Right lobe of liver (tissue), 6 donors: ENCODE results near the gene FLT1. TPM values are rescaled to one million over a fixed set of nuclear protein-coding genes. Genes with fewer than 3 reads are reported as not detected.

ENCODE experiments used
- ATAC-seq, 4 donors: fragments of 200-7000 bp; cut with Tn5 transposase; one replicate each; pipeline ENCODE4 v1.9.1; 2020; ENCODE audit warnings: mild to moderate bottlenecking in 4 of 4, moderate library complexity in 4 of 4
- DNase-seq, 3 donors: peaks; one replicate each; pipeline ENCODE4 v3.0.0-alpha.2; 2020
- H3K27ac ChIP-seq, 3 donors: fragments of 200-600 bp; one replicate each; pipeline ENCODE4 v1.8.0; 2022
- H3K27me3 ChIP-seq, 2 donors: fragments of 200-600 bp; one replicate each; pipeline ENCODE4 v1.8.0; 2022
- H3K36me3 ChIP-seq, 4 donors: fragments of 200-600 bp; sonication (generic) in 1 of 4; one replicate each; pipeline versions ENCODE4 v1.5.1 to v1.8.0; 2017 to 2022; ENCODE audit warnings: control low read depth in 1 of 4
- H3K4me1 ChIP-seq, 4 donors: fragments of 200-600 bp; sonication (generic) in 1 of 4; one replicate each; pipeline versions ENCODE4 v1.5.1 to v1.8.0; 2017 to 2022; ENCODE audit warnings: control low read depth in 1 of 4
- H3K4me3 ChIP-seq, 3 donors: fragments of 200-600 bp; one replicate each; pipeline ENCODE4 v1.8.0; 2022
- H3K9me3 ChIP-seq, 4 donors: fragments of 200-600 bp; sonication (generic) in 1 of 4; one replicate each; pipeline versions ENCODE4 v1.5.1 to v1.8.0; 2017 to 2022; ENCODE audit warnings: control low read depth in 1 of 4
- POLR2A ChIP-seq: fragments of 450-650 bp; IDR thresholded peaks from one replicate; pipeline ENCODE4 v1.6.1; 2017; ENCODE audit warnings: antibody characterized with exemption, mild to moderate bottlenecking
- WGBS: methylation state at CpG from one replicate; pipeline ENCODE4 v1.1.6; 2018; ENCODE audit warnings: low coverage, low lambda C conversion rate; ENCODE audit not compliant: insufficient coverage; ENCODE audit errors: missing lambda C conversion rate; 5-methylcytosine and 5-hydroxymethylcytosine counted together
- intact Hi-C, 2 donors: fragments of 100-400 bp; cut with DNase I; formaldehyde crosslinking; loops; one replicate each; pipeline versions ENCODE4 v1.11.2 to v1.14.1; 2022
- total RNA-seq, 6 experiments: library from RNA; depleted of rRNA in 2 of 6; stranded (reverse); fragments of >200 nt in 2 of 6; fragmentation: NEBNext Ultra II Directional in 3 of 6; extraction: Animal tissue kit (Norgen Biotek cat#: 25700) in 3 of 6; gene quantifications; one replicate each; pipeline versions ENCODE4 v1.1.0 to v1.2.4, GENCODE V29; 2016 to 2023
- TF ChIP-seq, protein P1 (sequence below), 4 donors: fragments of 200-600 bp in 3 of 4; fragments of 450-650 bp in 1 of 4; IDR thresholded peaks; one replicate each; pipeline versions ENCODE4 v1.5.1 to v1.8.0; 2016 to 2022; ENCODE audit warnings: antibody characterized with exemption in 4 of 4, mild to moderate bottlenecking in 2 of 4
- donor health status: DM: no; HTN: yes; CAD: no.
- donor health status: DM: no; HTN: no; CAD: no.
- donor health status: DM: no; HTN: no; CAD: no.
- donor health status: DM: no; HTN: yes; CAD: no.
- donor health status: DM: no; HTN: yes; CAD: no.

The FLT1 gene
- total RNA-seq, 6 experiments from 2014 or later: 10.6 to 66.4 (median 20.5) TPM

DNA sequence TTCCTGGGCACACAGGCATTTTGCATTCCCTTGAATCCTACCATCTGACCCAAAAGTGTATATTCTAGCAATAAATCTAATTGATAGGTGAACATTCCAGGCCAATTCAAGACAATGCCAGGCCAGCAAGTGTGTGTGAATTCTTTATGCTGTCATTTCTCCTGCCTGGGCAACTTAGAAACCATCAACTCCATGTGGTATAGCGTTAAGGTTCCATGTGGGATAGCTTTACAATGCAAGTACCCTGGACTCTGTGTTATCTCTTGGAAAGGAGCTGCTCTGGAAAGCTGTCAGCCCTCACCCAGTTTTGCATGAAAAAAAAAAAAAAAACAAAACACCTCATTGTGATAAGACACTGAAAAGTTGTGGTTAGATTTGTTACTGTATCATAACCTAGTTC, 15.6 kb upstream of the FLT1 start:
- intact Hi-C loops: no loop called here
- no peak for ATAC-seq

DNA sequence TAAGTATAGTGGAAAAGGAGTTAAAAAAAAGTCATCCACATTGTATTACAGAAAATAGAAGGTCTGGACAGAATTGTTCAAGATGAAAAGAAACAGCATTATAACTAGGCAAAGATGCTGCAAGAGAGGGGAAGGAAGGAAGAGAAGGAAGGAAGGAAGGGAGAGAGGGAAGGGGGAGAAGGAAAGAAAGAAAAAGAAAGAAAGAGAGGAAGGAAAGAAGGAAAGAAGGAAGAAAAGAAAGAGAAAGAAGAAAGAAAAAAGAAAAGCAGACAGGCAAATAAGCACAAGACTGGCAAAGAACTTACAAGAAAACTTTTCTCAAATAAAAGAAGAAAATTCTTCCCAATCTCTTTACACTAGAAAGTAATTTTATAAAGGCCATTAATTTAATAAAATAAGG, 15.1 kb upstream of the FLT1 start:
- intact Hi-C loops: no loop called here
- ATAC-seq (no peak), DNase-seq (no peak)
- Histone ChIP-seq H3K27me3 (no peaks in the 10 kb centered on the region), H3K4me3 (no peak overlapping the region), H3K4me1 (no peaks in the 10 kb centered on the region), H3K36me3 (no peaks in the 10 kb centered on the region), H3K9me3 (no peaks in the 10 kb centered on the region), H3K27ac (no peak overlapping the region)
- TF ChIP-seq, protein P1, sequence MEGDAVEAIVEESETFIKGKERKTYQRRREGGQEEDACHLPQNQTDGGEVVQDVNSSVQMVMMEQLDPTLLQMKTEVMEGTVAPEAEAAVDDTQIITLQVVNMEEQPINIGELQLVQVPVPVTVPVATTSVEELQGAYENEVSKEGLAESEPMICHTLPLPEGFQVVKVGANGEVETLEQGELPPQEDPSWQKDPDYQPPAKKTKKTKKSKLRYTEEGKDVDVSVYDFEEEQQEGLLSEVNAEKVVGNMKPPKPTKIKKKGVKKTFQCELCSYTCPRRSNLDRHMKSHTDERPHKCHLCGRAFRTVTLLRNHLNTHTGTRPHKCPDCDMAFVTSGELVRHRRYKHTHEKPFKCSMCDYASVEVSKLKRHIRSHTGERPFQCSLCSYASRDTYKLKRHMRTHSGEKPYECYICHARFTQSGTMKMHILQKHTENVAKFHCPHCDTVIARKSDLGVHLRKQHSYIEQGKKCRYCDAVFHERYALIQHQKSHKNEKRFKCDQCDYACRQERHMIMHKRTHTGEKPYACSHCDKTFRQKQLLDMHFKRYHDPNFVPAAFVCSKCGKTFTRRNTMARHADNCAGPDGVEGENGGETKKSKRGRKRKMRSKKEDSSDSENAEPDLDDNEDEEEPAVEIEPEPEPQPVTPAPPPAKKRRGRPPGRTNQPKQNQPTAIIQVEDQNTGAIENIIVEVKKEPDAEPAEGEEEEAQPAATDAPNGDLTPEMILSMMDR (IDR thresholded peaks at IDR 0.05): no peak

More for the DNA sequence above, 15.6 kb upstream of the FLT1 start:
- no peak overlapping the region for H3K4me3 ChIP-seq
- WGBS: 89% methylated on average over 1 of the region's 1 CpG
- H3K9me3 ChIP-seq: no peaks in the 10 kb centered on the region
- no peak for DNase-seq
- H3K27me3 ChIP-seq: no peaks in the 10 kb centered on the region
- H3K27ac ChIP-seq: no peak overlapping the region
- no peaks in the 10 kb centered on the region for H3K36me3 ChIP-seq
- no peaks in the 10 kb centered on the region for H3K4me1 ChIP-seq
- TF ChIP-seq POLR2A: no peak
- TF ChIP-seq, protein P1 (IDR thresholded peaks at IDR 0.05): no peak

DNA sequence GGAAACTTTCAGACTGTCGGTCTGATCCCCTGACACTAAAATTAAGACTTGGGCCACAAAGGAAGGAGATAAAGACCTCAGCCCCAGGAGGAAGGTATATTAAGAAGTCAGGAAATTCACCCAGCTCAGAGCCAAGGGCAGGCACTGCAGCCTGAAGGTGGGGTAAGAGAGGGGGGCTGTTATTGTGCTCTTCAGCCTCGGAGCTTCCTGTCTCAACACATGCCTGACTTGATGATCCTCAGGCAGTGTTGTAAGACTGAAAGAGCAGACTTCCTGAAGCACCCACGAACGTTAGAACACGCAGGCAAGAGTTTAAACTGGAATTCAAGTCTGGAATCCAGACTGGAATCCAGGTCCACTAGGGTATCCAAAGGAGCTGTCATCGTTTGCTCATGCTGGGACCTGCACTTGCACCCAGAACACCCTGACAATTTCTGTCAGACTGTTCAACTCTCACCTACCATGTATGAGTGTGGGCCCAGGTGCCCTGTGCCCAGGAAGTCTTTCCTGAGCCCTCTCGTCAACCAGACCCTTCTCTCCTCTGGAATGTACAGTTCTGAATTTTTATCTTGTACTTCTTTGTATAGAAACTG, 10.7 kb upstream of the FLT1 start:
- Histone ChIP-seq H3K4me3 (no peak overlapping the region), H3K36me3 (no peaks in the 10 kb centered on the region), H3K9me3 (no peaks in the 10 kb centered on the region), H3K27ac (no peak overlapping the region), H3K27me3 (no peaks in the 10 kb centered on the region), H3K4me1 (no peaks in the 10 kb centered on the region)
- intact Hi-C loops: no loop called here
- ATAC-seq (peak; percentile 40 to 77 (median 54)), DNase-seq (no peak)
- no peak for TF ChIP-seq POLR2A
- TF ChIP-seq, protein P1 (IDR thresholded peaks at IDR 0.05): no peak
- WGBS: 28% methylated on average over 6 of the region's 7 CpGs

DNA sequence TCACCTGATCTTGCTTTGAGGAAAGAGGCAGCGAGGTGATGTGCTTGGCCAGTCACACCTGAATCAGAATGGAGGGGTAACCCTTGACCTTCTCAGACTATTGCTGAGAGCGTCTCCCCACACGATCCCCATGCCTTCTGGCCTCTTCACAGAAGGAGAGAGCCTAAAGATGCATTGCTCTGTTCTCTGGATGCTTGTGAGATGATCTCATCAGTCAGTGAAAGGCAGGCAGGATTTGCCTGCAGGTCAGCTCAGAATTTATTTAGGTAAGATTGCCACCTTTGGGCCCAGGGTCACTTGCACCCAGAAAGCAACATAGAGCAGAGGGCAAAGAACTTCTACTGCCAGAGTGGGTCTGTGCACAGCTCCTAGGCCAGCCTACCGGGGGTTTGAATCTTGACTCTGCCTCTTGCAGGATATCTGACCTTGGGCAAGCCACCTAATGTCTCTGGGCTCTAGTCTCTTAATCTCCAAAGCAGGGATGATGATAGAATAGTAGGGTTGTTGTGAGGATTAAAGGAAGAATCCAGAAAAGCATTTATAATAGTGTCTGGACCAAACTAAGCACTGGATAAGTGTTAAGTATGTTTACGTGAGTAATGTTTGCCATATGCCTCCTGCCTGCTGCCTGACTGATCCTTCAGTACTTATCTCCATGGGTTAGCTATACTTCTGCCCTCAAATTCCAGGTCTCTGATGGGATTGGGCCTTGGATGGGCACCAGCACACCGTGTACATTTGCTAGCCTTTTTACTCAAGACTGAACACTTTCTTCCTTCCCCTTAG, 8.4 kb upstream of the FLT1 start:
- TF ChIP-seq, protein P1 (IDR thresholded peaks at IDR 0.05): no peak
- no peaks in the 10 kb centered on the region for H3K9me3 ChIP-seq
- no peak overlapping the region for H3K4me3 ChIP-seq
- H3K36me3 ChIP-seq: no peaks in the 10 kb centered on the region
- H3K4me1 ChIP-seq: no peaks in the 10 kb centered on the region
- intact Hi-C loops: no loop called here
- WGBS: 78% methylated on average over 6 of the region's 6 CpGs
- ATAC-seq (no peak), DNase-seq (no peak)
- H3K27me3 ChIP-seq: no peaks in the 10 kb centered on the region
- H3K27ac ChIP-seq: no peak overlapping the region
